GM12891 (cell line): ENCODE measurements around the gene ELOF1.
A peak's percentile ranks its signal among the peaks of the same experiment; 100 is the strongest.

Experiments used
- DNase-seq: peaks from one replicate; pipeline ENCODE4 v3.0.0; 2011; ENCODE audit warnings: low spot score; ENCODE audit not compliant: insufficient read length
- FAIRE-seq: peaks from 2 replicates; lab custom pipeline; 2011; peaks lifted over from hg19 to GRCh38; lab: Jason Lieb, UNC
- PAX5 ChIP-seq: IDR thresholded peaks from 2 replicates; pipeline ENCODE4 v1.6.1; 2011; ENCODE audit warnings: low read length, moderate library complexity, mild to moderate bottlenecking; ENCODE audit not compliant: insufficient read depth, severe bottlenecking
- POLR2A ChIP-seq: IDR thresholded peaks from 2 replicates; pipeline ENCODE4 v1.6.1; 2011; ENCODE audit warnings: low read depth, low read length, control low read depth
- POLR2AphosphoS5 ChIP-seq: IDR thresholded peaks from 2 replicates; pipeline ENCODE4 v1.6.1; 2011; ENCODE audit warnings: low read depth, low read length, control low read depth
- POU2F2 ChIP-seq: IDR thresholded peaks from 2 replicates; pipeline ENCODE4 v1.6.1; 2011; ENCODE audit warnings: low read depth, mild to moderate bottlenecking, control low read depth, low read length, moderate library complexity
- SPI1 ChIP-seq: IDR thresholded peaks from 2 replicates; pipeline ENCODE4 v1.6.1; 2011; ENCODE audit warnings: low read depth, low read length, control low read depth
- TAF1 ChIP-seq: IDR thresholded peaks from 2 replicates; pipeline ENCODE4 v1.6.1; 2011; ENCODE audit warnings: low read depth, low read length, control low read depth

The ELOF1 gene

GRCh38 chr19:11535792-11536595 lies 23.0 kb downstream of the ELOF1 start:
- DNase-seq: peak; percentile 90
- TF ChIP-seq POU2F2 (no peak), PAX5 (no peak), SPI1 (no peak), POLR2AphosphoS5 (no peak), TAF1 (no peak)
- FAIRE-seq: peak; percentile 91

GRCh38 chr19:11534948-11535347 lies 24.1 kb downstream of the ELOF1 start:
- no peak for DNase-seq
- TF ChIP-seq SPI1: no peak
- TF ChIP-seq POLR2A: no peak
- no peak for TF ChIP-seq PAX5
- TF ChIP-seq TAF1: no peak
- no peak for TF ChIP-seq POU2F2
- TF ChIP-seq POLR2AphosphoS5: no peak
- FAIRE-seq: no peak

GRCh38 chr19:11534538-11534937 lies 24.5 kb downstream of the ELOF1 start:
- DNase-seq (no peak), FAIRE-seq (no peak)
- TF ChIP-seq TAF1 (no peak), SPI1 (no peak), POLR2AphosphoS5 (no peak), POLR2A (no peak), PAX5 (no peak), POU2F2 (no peak)

- DNase-seq (no peak), FAIRE-seq (no peak)
- TF ChIP-seq POU2F2 (no peak), TAF1 (no peak), POLR2AphosphoS5 (no peak), POLR2A (no peak), PAX5 (no peak), SPI1 (no peak)
Observed at GRCh38 chr19:11530432-11530831, 28.6 kb downstream of the ELOF1 start.

- no peak for TF ChIP-seq SPI1
- TF ChIP-seq POLR2A: peak; percentile 38; the same call in 1 of the 2 replicates
- no peak; the same call in 1 of the 2 replicates for TF ChIP-seq POU2F2
- peak; percentile 7 for TF ChIP-seq PAX5
- peak; percentile 52; the same call in 1 of the 2 replicates for TF ChIP-seq TAF1
- no peak for TF ChIP-seq POLR2AphosphoS5
- peak; percentile 92 for FAIRE-seq
- DNase-seq: peak; percentile 95
Observed at GRCh38 chr19:11528551-11529341, 30.3 kb downstream of the ELOF1 start, which contains the start of gene ECSIT. TSS of gene ECSIT (minus strand) at chr19:11529134. CDS start at chr19:11519170, 9,964 bp downstream.

- FAIRE-seq (no peak), DNase-seq (no peak)
- TF ChIP-seq PAX5 (no peak), TAF1 (no peak), POU2F2 (no peak), POLR2A (no peak), SPI1 (no peak), POLR2AphosphoS5 (no peak)
Observed at GRCh38 chr19:11519138-11519537, 39.9 kb downstream of the ELOF1 start.

- FAIRE-seq: no peak
Observed at GRCh38 chr19:11513946-11514345, 45.1 kb downstream of the ELOF1 start.

GRCh38 chr19:11510444-11510843 lies 48.6 kb downstream of the ELOF1 start:
- TF ChIP-seq POLR2AphosphoS5 (no peak), TAF1 (no peak), POU2F2 (no peak), SPI1 (no peak), PAX5 (no peak), POLR2A (no peak)
- DNase-seq (no peak), FAIRE-seq (no peak)

More at GRCh38 chr19:11513946-11514345, 45.1 kb downstream of the ELOF1 start:
- TF ChIP-seq POU2F2 (no peak), TAF1 (no peak), POLR2AphosphoS5 (no peak), PAX5 (no peak), SPI1 (no peak), POLR2A (no peak)
- no peak for DNase-seq
